CD14-positive monocyte (primary cell): ENCODE data around the gene SLC51A. TPM values are rescaled to one million over a fixed set of nuclear protein-coding genes. Genes with fewer than 3 reads are reported as not detected.
A peak's percentile ranks its signal among the peaks of the same experiment; 100 is the strongest.

Experiments
- DNase-seq, 3 donors: peaks; one replicate each; pipeline ENCODE4 v3.0.0-alpha.2; 2011 to 2022
- H2AFZ ChIP-seq: 2 replicates; pipeline ENCODE4 v1.6.0; 2012; ENCODE audit warnings: mild to moderate bottlenecking, low read depth, low read length, inconsistent platforms; ENCODE audit not compliant: insufficient read depth, poor library complexity, severe bottlenecking
- H3K27ac ChIP-seq, 2 donors: 1 replicate in 1 of 2; 2 replicates in 1 of 2; pipeline ENCODE4 v1.5.1; 2012 to 2013; ENCODE audit warnings: low read length in 2 of 2, control low read depth in 1 of 2, inconsistent platforms in 1 of 2, low read depth in 1 of 2, mild to moderate bottlenecking in 1 of 2
- H3K27me3 ChIP-seq, 2 donors: one replicate each; pipeline versions ENCODE4 v1.6.0 to v1.6.1; 2011 to 2013; ENCODE audit warnings: low read length in 2 of 2; ENCODE audit not compliant: control insufficient read depth in 2 of 2, insufficient read depth in 2 of 2
- H3K36me3 ChIP-seq, 2 donors: replicated peaks in 1 of 2; 1 replicate in 1 of 2; 2 replicates in 1 of 2; pipeline versions ENCODE4 v1.5.1 to v1.6.1; 2012 to 2013; ENCODE audit warnings: low read length in 2 of 2, control low read depth in 1 of 2, inconsistent platforms in 1 of 2, mild to moderate bottlenecking in 1 of 2; ENCODE audit not compliant: insufficient read depth in 2 of 2, control insufficient read depth in 1 of 2
- H3K4me1 ChIP-seq, 2 donors: 1 replicate in 1 of 2; 2 replicates in 1 of 2; pipeline versions ENCODE4 v1.5.1 to v1.6.1; 2012 to 2013; ENCODE audit warnings: low read length in 2 of 2, control low read depth in 1 of 2, inconsistent platforms in 1 of 2, mild to moderate bottlenecking in 1 of 2, moderate library complexity in 1 of 2; ENCODE audit not compliant: insufficient read depth in 2 of 2, control insufficient read depth in 1 of 2
- H3K4me2 ChIP-seq: replicated peaks from 2 replicates; pipeline ENCODE3; 2012; ENCODE audit warnings: low read length, moderate library complexity, mild to moderate bottlenecking; ENCODE audit not compliant: poor library complexity, severe bottlenecking; ENCODE audit errors: extremely low read depth
- H3K4me3 ChIP-seq, 3 experiments: fragments of 200-600 bp in 1 of 3; sonication (generic) in 1 of 3; replicated peaks in 1 of 3; 1 replicate in 2 of 3; 2 replicates in 1 of 3; pipeline ENCODE4 v1.5.1; 2011 to 2013; ENCODE audit warnings: low read length in 3 of 3, mild to moderate bottlenecking in 3 of 3, control low read depth in 2 of 3, low read depth in 2 of 3, inconsistent platforms in 1 of 3, moderate library complexity in 1 of 3
- H3K79me2 ChIP-seq: 2 replicates; pipeline ENCODE4 v1.6.0; 2012; ENCODE audit warnings: mild to moderate bottlenecking, control low read depth, inconsistent platforms, low read length, moderate library complexity; ENCODE audit not compliant: insufficient read depth
- H3K9ac ChIP-seq: 2 replicates; pipeline ENCODE4 v1.6.0; 2017; ENCODE audit warnings: low read length, mild to moderate bottlenecking; ENCODE audit not compliant: insufficient read depth, poor library complexity, severe bottlenecking
- H3K9me3 ChIP-seq, 2 donors: replicated peaks in 1 of 2; 1 replicate in 1 of 2; 2 replicates in 1 of 2; pipeline versions ENCODE4 v1.5.1 to v1.6.1; 2012 to 2013; ENCODE audit warnings: low read length in 2 of 2, control low read depth in 1 of 2; ENCODE audit not compliant: control insufficient read depth in 1 of 2, insufficient read depth in 1 of 2
- H4K20me1 ChIP-seq: 2 replicates; pipeline ENCODE4 v1.6.0; 2012; ENCODE audit warnings: mild to moderate bottlenecking, low read length, control low read depth, moderate library complexity; ENCODE audit not compliant: insufficient read depth
- H3K27ac Mint-ChIP-seq, 7 donors: one replicate each; pipeline ENCODE4 v1.8.0; 2020; ENCODE audit warnings: mild to moderate bottlenecking in 7 of 7, mixed read lengths in 7 of 7, moderate library complexity in 6 of 7, inconsistent platforms in 2 of 7
- H3K27me3 Mint-ChIP-seq, 3 donors: one replicate each; pipeline ENCODE4 v1.8.0; 2021 to 2022; ENCODE audit warnings: low read depth in 3 of 3, mild to moderate bottlenecking in 3 of 3, mixed read lengths in 3 of 3, moderate library complexity in 3 of 3, inconsistent platforms in 1 of 3
- H3K36me3 Mint-ChIP-seq, 2 donors: one replicate each; pipeline ENCODE4 v1.8.0; 2020; ENCODE audit warnings: mixed read lengths in 2 of 2, inconsistent platforms in 1 of 2, mild to moderate bottlenecking in 1 of 2
- H3K4me1 Mint-ChIP-seq: one replicate; pipeline ENCODE4 v1.8.0; 2020; ENCODE audit warnings: mild to moderate bottlenecking, mixed read lengths
- H3K4me3 Mint-ChIP-seq, 2 donors: one replicate each; pipeline ENCODE4 v1.8.0; 2020; ENCODE audit warnings: mild to moderate bottlenecking in 2 of 2, mixed read lengths in 2 of 2, moderate library complexity in 1 of 2
- H3K9me3 Mint-ChIP-seq, 7 donors: one replicate each; pipeline ENCODE4 v1.8.0; 2020 to 2022; ENCODE audit warnings: mixed read lengths in 7 of 7, mild to moderate bottlenecking in 6 of 7, moderate library complexity in 6 of 7, inconsistent platforms in 2 of 7
- CTCF ChIP-seq: fragments of 200-600 bp; IDR thresholded peaks from one replicate; pipeline ENCODE4 v1.8.0; 2022; ENCODE audit warnings: antibody characterized with exemption, mild to moderate bottlenecking
- WGBS: methylation state at CpG from one replicate; pipeline ENCODE4 v1.1.5; 2013; ENCODE audit warnings: missing lambda C conversion rate; ENCODE audit not compliant: insufficient coverage; 5-methylcytosine and 5-hydroxymethylcytosine counted together
- intact Hi-C, 2 donors: fragments of 100-400 bp; cut with micrococcal nuclease; formaldehyde crosslinking; loops; one replicate each; pipeline versions ENCODE4 v1.15.0 to v1.15.1; 2023
- polyA plus RNA-seq, 3 donors: library from polyadenylated mRNA; depleted of rRNA in 1 of 3; unstranded in 2 of 3; stranded (reverse) in 1 of 3; fragments of 300-500 nt in 2 of 3; fragments of >200 nt in 1 of 3; fragmentation: Illumina TruSeq in 2 of 3; gene quantifications; 1 replicate in 2 of 3; 2 replicates in 1 of 3; pipeline ENCODE4 v1.2.3, GENCODE V29; 2012 to 2021

Gene SLC51A
- polyA plus RNA-seq, 3 donors = 0.27 to 1.1 (median 0.37) TPM

GRCh38 chr3:196179380-196180308 is 36.7 kb upstream of the SLC51A start:
- Mint-ChIP-seq H3K4me3 (peak overlapping the region; percentile 58 to 76), H3K9me3 (no peaks in the 10 kb centered on the region), H3K36me3 (no peaks in the 10 kb centered on the region), H3K27me3 (peaks cover 0 to 5% (median 3%) of the 10 kb centered on the region in 3 donors), H3K4me1 (peaks cover 44% of the 10 kb centered on the region), H3K27ac (peak overlapping the region; percentile 68 to 98 (median 91))
- intact Hi-C loops = loop anchor here in 1 of 2 donors (2.0 kb wide), 1 partner anchor 13 kb away; no protein-coding TSS in a partner anchor
- peak; percentile 10 for TF ChIP-seq CTCF
- no peaks in the 10 kb centered on the region for H3K36me3 ChIP-seq
- WGBS = 8% methylated on average over 21 of the region's 24 CpGs
- DNase-seq = peak; percentile 82 to 88 (median 86)
- peak overlapping the region; percentile 88 for H2AFZ ChIP-seq
- H3K79me2 ChIP-seq = no peaks in the 10 kb centered on the region
- no peaks in the 10 kb centered on the region for H3K9me3 ChIP-seq
- peak overlapping the region in 1 of 3 experiments; percentile 61 for H3K4me3 ChIP-seq
- peaks cover 26 to 28% of the 10 kb centered on the region in 2 donors for H3K4me1 ChIP-seq
- H3K27me3 ChIP-seq = no peaks in the 10 kb centered on the region
- peak overlapping the region; percentile 54 for H3K9ac ChIP-seq
- H4K20me1 ChIP-seq = no peaks in the 10 kb centered on the region
- peak overlapping the region; percentile 28 to 87 for H3K27ac ChIP-seq
- peak overlapping the region; percentile 68 for H3K4me2 ChIP-seq

GRCh38 chr3:196180346-196180745 is 36.0 kb upstream of the SLC51A start:
- Histone ChIP-seq H3K9ac (peak overlapping the region; percentile 54), H3K4me1 (peaks cover 26 to 28% of the 10 kb centered on the region in 2 donors), H3K79me2 (no peaks in the 10 kb centered on the region), H3K4me2 (peak overlapping the region; percentile 68), H3K9me3 (no peaks in the 10 kb centered on the region), H3K27me3 (no peaks in the 10 kb centered on the region), H4K20me1 (no peaks in the 10 kb centered on the region), H3K4me3 (peak overlapping the region in 1 of 3 experiments; percentile 61), H3K27ac (peak overlapping the region; percentile 28 to 87), H2AFZ (peak overlapping the region; percentile 88), H3K36me3 (no peaks in the 10 kb centered on the region)
- Mint-ChIP-seq H3K9me3 (no peaks in the 10 kb centered on the region), H3K27me3 (peaks cover 0 to 5% (median 3%) of the 10 kb centered on the region in 3 donors), H3K4me3 (peak overlapping the region; percentile 58 to 76), H3K27ac (peak overlapping the region in 6 of 7 donors; percentile 78 to 98 (median 92)), H3K4me1 (peaks cover 44% of the 10 kb centered on the region), H3K36me3 (no peaks in the 10 kb centered on the region)
- no peak for TF ChIP-seq CTCF
- no peak for DNase-seq
- 90% methylated on average over 2 of the region's 9 CpGs for WGBS
- intact Hi-C loops = no loop called here
